Brain pericyte (primary cell): Measurements from ENCODE around the gene MYRIP.
"Not testable (repeated sequence)": the region's sequence is repeated elsewhere in the genome, so short reads cannot be mapped to it uniquely, and the experiment has no call there.

ENCODE experiments used
- DNase-seq: peaks from one replicate; pipeline ENCODE4 v3.0.0-alpha.2; 2012; ENCODE audit warnings: low read depth, low spot score

Gene MYRIP

GRCh38 chr3:39970982-39971381 is 161.6 kb downstream of the MYRIP start:
- DNase-seq: no peak

DNA sequence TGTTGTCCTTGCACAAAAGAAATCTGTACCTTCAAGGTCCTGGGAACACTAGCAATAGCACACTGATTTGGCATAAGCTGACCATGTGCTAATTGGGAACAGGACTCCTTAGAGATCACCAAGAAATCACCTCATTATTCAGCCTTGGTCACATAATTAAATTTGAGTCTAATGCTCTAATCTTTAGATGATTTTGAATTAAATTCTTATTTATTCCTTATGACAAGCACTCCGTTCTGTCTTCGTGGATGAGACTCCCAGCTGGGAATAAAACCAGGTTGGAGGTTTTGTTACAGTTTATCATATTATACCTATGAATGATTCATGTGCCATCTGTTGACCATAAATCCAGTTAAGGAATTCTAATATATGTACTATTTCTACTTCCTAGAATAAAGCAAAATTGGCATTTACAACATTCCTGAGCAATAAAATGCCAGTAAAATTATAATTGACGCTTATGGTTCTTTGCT is 162.2 kb downstream of the MYRIP start:
- DNase-seq: no peak

DNA sequence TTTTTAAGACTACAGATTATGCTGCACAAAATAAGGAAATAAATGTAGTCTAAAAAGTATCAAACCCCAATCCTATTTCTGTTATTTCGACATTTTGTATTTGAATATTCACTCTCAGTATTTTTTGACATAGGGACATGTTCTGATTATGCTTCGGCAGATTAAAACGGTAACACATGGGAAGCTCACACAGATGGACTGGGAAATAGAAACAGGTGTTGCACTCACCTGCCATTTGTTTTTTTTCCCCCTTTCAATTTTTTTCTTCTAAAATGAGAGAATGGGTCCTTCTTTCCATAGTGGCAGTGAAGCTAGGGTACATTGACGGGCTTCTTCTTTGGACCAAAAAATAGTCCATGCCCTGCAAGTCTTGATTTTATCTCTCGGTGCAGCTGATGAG is 163.1 kb downstream of the MYRIP start:
- no peak for DNase-seq

- no peak for DNase-seq
These were observed 167.8 kb downstream of the MYRIP start for GRCh38 chr3:39977058-39977794.

- DNase-seq: no peak
These were observed 168.9 kb downstream of the MYRIP start for GRCh38 chr3:39978308-39978707.

DNA sequence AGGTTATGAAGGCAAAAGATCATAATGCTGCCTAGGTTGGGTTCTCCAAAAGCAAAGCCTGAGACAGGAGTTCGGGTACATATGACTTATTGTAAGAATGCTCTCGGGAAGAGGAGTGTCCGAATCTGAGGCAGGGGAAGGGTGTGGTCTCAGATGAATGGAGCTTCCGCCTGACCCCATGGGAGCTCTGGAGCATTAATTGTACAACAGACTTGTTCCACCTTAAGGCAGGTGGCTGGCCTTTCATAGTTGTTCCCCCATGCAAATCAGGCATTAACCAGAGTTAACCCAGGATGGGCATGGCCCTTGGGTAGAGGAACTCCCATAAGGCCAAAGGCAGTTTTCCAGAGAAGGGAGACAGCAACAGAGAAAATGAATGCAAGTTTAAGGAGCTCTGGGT is 170.6 kb downstream of the MYRIP start:
- no peak for DNase-seq

- DNase-seq: no peak
These were observed 171.4 kb downstream of the MYRIP start for GRCh38 chr3:39980781-39981180.

- no peak for DNase-seq
These were observed 172.3 kb downstream of the MYRIP start for GRCh38 chr3:39981547-39982184.

GRCh38 chr3:39982665-39983357 is 173.4 kb downstream of the MYRIP start:
- no peak for DNase-seq

DNA sequence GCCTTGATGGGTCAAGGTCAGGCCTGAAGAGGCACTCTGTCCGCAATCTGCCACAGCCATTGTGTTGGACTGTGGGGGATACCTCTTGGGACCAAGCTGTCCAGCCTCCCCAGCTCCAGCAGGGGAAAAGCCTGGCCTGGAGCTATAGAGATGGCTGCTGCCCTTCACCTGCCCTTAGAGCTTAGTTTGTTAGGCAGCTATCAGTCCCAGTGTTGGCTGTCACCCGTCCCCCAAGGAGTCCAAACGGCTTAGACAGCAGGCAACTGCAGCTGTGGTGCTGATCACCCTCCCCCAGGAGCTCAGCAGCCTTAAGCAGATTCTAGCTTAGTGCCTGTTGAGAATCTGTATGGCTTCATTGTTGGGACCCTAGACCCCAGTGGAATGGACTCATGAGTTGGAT is 180.3 kb downstream of the MYRIP start:
- DNase-seq: no peak

DNA sequence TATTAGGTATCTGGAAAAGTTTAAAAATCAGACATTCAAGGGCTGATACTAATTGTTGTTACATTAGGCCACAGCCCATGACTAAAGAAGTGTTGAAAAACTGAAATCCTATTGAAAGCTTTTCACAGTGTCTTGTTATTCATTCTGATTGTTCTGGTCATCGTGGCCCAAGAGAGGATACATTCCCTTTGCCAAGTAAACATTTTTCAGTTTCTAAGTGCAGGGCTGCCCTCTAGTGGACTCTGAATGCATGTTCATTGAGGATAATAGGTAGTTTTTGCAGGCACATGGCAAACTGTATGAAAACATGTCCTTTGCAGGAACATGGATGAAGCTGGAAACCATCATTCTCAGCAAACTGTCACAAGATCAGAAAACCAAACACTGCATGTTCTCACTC is 181.1 kb downstream of the MYRIP start:
- DNase-seq: no peak

DNA sequence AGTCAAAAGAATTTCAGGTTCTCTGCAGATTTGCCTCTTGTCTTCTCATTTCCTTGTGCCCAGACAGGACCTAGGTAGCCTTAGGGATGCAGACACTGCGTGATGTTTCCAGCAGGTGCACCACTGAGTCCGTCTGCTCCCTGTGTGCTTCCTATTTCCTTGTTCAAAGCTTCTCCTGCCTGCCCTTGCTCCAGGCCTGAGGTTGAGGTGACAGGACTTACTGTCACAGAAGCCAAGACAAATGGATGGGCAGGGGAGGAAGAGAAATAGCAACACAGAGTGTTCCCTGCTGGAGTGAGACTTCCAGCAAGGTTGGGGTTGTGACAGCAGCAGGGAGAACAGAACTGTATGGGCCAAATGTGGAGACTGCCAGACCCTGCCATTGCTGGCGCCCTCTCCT is 199.4 kb downstream of the MYRIP start:
- DNase-seq: no peak

GRCh38 chr3:40009991-40010390 is 200.6 kb downstream of the MYRIP start:
- no peak for DNase-seq

GRCh38 chr3:40012381-40012780 is 203.0 kb downstream of the MYRIP start:
- no peak for DNase-seq

DNA sequence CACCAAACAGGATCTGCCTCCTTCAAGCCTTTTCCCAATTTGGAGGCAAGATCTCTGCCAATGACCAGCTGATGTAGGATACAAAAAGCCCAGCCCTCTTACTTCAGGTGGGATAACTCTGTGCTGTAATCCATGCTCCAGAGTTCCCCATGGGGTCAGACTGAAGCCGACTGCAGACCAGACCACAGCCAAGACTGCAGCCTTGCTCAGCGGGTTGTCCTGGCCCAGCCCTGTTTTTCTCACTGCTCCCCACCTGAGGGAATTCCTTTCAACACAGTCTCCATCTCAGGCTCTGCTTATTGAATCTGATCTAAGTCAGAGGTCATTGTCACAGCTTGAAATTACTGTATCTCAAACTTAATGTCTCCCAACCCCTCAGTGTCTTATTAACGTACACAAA is 207.0 kb downstream of the MYRIP start:
- DNase-seq: no peak

DNA sequence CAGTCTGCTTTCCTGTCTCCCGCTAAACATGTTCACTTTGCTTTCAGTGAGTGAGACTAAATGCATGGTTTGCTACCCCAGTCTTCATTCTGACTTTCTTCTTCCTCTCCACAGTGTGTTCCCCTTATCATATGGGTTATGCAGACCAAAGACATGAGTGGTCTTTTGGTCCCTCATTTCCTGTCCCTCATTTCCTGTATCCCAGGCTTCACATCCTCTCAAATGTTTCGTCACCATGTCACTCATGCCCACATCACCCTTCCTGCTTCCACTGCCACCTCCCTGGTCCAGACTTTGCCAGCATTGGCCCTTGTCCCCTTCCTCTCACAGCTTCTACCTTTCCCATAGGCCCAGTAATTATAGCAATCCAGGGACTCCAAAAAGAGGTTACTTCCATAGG is 209.0 kb downstream of the MYRIP start:
- DNase-seq: no peak

DNA sequence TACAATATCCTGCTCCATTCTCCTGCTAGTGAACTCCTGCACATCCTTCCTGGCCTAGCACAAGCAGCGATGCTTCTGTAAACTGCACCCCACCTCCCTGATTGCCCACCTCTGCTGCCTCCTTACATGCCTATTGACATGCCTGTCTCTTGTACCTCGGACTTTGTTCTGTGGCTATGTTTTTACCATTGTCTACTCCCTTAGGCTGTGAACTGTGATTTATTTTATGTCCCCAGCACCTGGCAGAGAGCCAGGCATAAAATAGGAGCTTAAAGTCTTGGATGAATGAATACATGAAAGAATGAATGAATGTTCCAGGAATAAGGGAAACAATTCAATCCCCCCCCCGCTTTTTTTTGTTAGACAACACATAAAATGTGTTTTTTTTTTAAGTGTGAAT is 210.0 kb downstream of the MYRIP start:
- DNase-seq: no peak

DNA sequence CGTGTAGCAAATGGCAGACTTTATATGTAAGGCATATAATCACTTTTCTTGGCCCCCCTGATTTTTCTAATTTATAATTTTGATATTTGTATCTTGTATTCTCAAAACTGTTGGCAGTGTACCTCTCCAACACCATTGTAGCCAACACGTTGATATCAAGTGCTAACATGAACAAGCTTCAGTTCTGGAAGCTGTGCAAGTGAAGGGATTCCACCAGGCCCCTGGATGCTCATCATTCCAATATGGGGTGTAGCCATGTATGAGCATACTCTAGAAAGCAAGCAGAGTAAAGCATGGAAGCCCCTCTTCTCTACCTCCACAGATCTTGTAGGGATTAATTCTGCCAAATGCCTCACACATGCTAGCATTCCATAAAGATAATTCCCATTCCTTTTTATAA is 211.3 kb downstream of the MYRIP start:
- DNase-seq: no peak

DNA sequence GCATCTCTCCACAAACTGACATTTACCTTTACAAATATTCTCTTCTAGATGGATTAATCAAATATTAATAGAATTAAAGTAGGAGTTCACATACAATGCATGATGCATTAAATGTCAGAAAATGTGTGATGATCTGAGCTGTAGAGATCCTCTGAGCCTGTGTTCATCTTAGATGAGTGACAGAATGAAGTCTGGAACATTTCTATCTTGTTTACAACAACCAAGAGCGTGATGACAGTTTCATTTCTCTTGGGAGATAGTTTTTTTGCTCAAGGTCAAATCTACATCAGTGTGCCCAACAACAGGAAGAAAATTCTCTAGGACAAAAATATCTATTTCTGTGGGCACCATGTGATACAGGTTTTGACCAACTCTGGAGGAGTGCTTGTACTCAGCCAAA is 211.9 kb downstream of the MYRIP start:
- DNase-seq: no peak

DNA sequence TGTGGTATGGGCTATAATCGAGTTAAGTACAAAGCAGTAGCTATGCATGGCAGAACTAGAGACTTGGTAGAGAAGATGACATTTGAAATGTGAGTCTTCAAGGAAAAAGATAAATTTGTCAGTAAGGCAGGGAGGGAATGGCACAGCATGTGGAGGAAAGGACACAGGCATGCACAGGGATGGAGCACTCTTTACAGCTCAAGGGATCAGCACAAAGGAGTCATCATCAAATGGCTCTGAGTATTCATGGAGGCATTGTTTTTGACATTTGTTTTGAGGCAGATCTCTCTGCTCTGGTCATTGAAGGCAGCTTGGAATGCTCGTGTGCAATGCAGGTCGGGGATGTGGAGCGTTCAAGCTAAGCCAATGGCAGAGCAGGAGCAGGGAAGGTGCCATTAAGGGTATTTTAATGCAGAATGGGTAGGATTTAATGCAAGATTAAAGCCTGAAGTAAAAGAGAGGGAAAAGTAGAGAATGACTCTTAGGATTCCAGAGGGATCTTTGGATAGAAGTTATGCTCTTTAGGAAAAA is 213.0 kb downstream of the MYRIP start:
- DNase-seq: no peak

DNA sequence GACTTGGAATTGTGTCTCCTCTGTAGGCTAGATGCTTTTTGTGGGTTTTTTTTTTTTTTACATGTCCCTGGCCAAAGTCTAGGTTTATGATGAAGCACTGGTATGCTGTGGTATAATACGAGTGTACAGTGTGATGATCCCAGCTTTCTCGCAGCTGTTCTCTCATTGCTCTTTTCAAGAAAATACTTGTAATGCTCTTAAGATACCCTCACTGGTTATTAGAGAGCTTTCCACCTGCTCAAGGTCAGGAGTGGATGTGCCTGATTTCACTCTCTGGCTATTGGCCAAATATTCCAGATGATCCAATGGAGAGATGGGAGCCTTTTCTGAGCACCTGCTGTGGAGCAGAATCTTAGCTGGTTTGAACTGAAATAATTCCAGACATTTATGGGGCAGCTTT is 215.1 kb downstream of the MYRIP start:
- no peak for DNase-seq

- not testable (repeated sequence) for DNase-seq
These were observed 216.5 kb downstream of the MYRIP start for GRCh38 chr3:40025892-40026291.

- no peak for DNase-seq
These were observed 225.8 kb downstream of the MYRIP start for GRCh38 chr3:40035177-40035576.
